Brain microvascular endothelial cell (primary cell): ENCODE measurements around the gene GFPT2.

Experiments used
- DNase-seq: peaks from one replicate; pipeline ENCODE4 v3.0.0-alpha.2; 2020
- H3K27ac ChIP-seq: fragments of 250-450 bp; sonication (Bioruptor Pico); 2 replicates; pipeline ENCODE4 v1.5.1; 2020; ENCODE audit warnings: mild to moderate bottlenecking, moderate library complexity
- H3K27me3 ChIP-seq: fragments of 250-450 bp; sonication (Bioruptor Pico); replicated peaks from 2 replicates; pipeline ENCODE4 v1.5.1; 2020; ENCODE audit warnings: mild to moderate bottlenecking
- H3K36me3 ChIP-seq: fragments of 250-450 bp; sonication (Bioruptor Pico); replicated peaks from 2 replicates; pipeline ENCODE4 v1.5.1; 2020; ENCODE audit warnings: mild to moderate bottlenecking
- H3K4me3 ChIP-seq: 2 replicates; pipeline ENCODE4 v1.5.1; 2011; ENCODE audit warnings: low read depth, mild to moderate bottlenecking, control low read depth, low read length, moderate library complexity
- in situ Hi-C: cut with HindIII; loops from 2 replicates; pipeline ENCODE4 v1.10.0; 2017; ENCODE audit warnings: low sequenced_read_pairs, low pct_ligation_motif_present
- TF ChIP-seq, protein P1 (sequence below): IDR thresholded peaks from 2 replicates; pipeline ENCODE4 v1.5.1; 2011; ENCODE audit warnings: low read depth, mild to moderate bottlenecking, moderate library complexity, low read length, control low read depth, inconsistent platforms; ENCODE audit errors: missing control alignments

GFPT2 gene

DNA sequence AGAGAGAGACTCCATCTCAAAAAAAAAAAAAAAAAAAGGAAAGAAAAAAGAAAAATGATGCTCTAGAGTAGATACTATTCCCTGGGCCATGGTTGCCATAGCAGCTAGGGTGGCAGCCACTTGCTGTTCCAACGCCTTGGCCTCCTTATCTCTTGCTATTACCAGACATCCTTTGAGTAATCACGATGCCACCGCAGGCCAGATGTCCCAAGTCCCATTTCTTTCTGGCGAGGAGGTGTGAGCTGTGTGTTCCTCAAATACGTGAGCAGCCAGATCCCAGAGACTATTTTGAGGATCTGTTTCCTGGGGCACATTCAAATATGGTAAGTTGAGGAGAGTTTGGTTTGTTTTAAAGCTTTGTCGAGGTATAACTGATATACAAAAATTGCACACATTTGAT lies 23.4 kb upstream of the GFPT2 start:
- H3K27me3 ChIP-seq, result no peaks in the 10 kb centered on the region
- TF ChIP-seq, protein P1, sequence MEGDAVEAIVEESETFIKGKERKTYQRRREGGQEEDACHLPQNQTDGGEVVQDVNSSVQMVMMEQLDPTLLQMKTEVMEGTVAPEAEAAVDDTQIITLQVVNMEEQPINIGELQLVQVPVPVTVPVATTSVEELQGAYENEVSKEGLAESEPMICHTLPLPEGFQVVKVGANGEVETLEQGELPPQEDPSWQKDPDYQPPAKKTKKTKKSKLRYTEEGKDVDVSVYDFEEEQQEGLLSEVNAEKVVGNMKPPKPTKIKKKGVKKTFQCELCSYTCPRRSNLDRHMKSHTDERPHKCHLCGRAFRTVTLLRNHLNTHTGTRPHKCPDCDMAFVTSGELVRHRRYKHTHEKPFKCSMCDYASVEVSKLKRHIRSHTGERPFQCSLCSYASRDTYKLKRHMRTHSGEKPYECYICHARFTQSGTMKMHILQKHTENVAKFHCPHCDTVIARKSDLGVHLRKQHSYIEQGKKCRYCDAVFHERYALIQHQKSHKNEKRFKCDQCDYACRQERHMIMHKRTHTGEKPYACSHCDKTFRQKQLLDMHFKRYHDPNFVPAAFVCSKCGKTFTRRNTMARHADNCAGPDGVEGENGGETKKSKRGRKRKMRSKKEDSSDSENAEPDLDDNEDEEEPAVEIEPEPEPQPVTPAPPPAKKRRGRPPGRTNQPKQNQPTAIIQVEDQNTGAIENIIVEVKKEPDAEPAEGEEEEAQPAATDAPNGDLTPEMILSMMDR, result no peak
- no peak for DNase-seq
- in situ Hi-C loops, result no loop called here
- H3K27ac ChIP-seq, result no peak overlapping the region
- H3K4me3 ChIP-seq, result no peak overlapping the region
- no peaks in the 10 kb centered on the region for H3K36me3 ChIP-seq

DNA sequence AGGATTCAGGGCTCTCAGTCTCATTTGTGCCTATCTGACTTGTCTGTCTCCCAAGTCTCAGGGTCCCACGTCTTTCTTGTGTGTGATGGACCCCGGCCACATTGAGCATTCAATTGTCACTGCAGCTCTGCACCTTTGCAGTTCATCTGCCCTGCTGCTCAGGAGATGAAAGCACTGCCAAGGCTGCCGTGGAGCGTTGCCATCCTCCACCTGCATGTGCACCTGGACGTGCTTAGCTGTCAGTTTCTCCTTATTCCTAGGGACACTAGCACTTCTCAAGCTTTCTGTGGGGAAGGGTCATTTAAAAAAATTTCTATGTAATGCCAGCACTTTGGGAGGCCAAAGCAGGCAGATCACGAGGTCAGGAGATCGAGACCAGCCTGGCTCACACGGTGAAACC lies 22.8 kb upstream of the GFPT2 start:
- in situ Hi-C loops, result no loop called here
- no peak for DNase-seq
- no peak overlapping the region for H3K4me3 ChIP-seq

DNA sequence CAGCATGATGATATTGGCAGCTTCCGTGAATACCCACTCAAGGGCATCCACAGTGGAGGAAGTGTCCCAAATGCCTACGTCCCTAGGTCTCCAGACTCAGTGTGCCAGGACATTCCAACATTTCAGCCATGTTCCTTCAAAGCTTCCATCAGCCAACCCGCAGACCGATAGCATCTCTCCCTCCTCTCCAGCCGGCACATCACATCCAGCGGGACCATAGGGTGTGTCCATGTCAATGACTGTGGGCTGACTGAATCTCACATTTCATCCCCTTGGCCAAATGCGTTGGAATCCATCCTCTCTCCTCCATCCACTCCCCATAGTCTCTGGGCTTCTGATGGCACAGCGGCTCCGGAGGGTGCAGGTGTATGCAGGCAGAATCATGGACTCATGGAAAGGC lies 22.2 kb upstream of the GFPT2 start:
- no peak overlapping the region for H3K27ac ChIP-seq
- H3K36me3 ChIP-seq, result no peaks in the 10 kb centered on the region
- H3K27me3 ChIP-seq, result no peaks in the 10 kb centered on the region
- DNase-seq, result no peak
- in situ Hi-C loops, result no loop called here
- H3K4me3 ChIP-seq, result no peak overlapping the region
- TF ChIP-seq, protein P1, result no peak

More for the DNA sequence above, 22.8 kb upstream of the GFPT2 start:
- H3K36me3 ChIP-seq, result no peaks in the 10 kb centered on the region
- no peak overlapping the region for H3K27ac ChIP-seq
- no peaks in the 10 kb centered on the region for H3K27me3 ChIP-seq
- TF ChIP-seq, protein P1, result no peak

- no peaks in the 10 kb centered on the region for H3K36me3 ChIP-seq
- TF ChIP-seq, protein P1, result no peak
- no peak overlapping the region for H3K4me3 ChIP-seq
- H3K27me3 ChIP-seq, result no peaks in the 10 kb centered on the region
- no peak overlapping the region for H3K27ac ChIP-seq
- in situ Hi-C loops, result no loop called here
- no peak for DNase-seq
Observed at GRCh38 chr5:180373870-180374269, 20.7 kb upstream of the GFPT2 start.

DNA sequence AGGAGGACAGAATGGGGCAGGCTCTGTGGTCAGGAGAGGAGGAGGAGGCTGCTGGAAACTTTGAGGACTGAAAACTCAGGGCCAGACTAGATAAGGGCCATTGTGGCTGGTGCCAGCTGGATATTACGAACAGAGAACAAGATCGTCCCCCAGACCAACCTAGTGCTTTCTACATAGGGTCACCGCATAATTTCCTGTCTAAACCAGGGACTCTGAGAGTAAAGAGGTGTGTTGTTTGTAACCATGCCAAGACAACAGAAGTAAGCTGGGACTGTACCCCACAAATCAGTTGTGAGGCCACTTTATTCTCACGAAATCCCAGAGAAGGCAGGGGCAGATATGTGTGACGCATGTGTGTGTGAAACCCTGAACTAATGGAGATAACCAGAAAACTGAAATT lies 20.3 kb upstream of the GFPT2 start:
- DNase-seq, result no peak
- in situ Hi-C loops, result no loop called here
- Histone ChIP-seq H3K4me3 (no peak overlapping the region), H3K27me3 (no peaks in the 10 kb centered on the region), H3K27ac (no peak overlapping the region), H3K36me3 (no peaks in the 10 kb centered on the region)
- TF ChIP-seq, protein P1, result no peak

- no peaks in the 10 kb centered on the region for H3K36me3 ChIP-seq
- DNase-seq, result no peak
- in situ Hi-C loops, result no loop called here
- TF ChIP-seq, protein P1, result no peak
- no peaks in the 10 kb centered on the region for H3K27me3 ChIP-seq
- no peak overlapping the region for H3K4me3 ChIP-seq
- no peak overlapping the region for H3K27ac ChIP-seq
Observed at GRCh38 chr5:180371949-180372348, 18.8 kb upstream of the GFPT2 start.
